ENCODE results near the gene FEZ2.
"Not testable (repeated sequence)": the region's sequence is repeated elsewhere in the genome, so short reads cannot be mapped to it uniquely, and the experiment has no call there.

The FEZ2 gene

DNA sequence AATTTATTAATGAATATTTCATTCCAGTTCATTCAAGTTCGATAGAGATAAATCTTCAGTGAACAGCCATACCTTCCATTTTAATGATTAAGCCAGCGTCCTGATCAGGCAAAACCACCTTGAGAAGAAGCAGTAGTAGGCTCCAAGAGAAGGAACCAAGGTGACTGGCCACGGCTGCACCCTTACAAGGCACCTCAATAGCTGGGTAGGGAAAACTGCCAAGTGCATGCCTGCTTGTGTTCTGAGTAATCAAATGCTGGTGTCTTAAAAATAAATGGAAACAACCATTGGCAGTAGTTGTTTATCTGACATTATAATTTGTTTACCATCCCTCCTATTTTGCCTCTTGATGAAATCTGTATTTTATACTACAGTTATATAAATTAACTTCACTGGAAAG lies 10.0 kb upstream of the FEZ2 start:
- TF ChIP-seq, protein P1, sequence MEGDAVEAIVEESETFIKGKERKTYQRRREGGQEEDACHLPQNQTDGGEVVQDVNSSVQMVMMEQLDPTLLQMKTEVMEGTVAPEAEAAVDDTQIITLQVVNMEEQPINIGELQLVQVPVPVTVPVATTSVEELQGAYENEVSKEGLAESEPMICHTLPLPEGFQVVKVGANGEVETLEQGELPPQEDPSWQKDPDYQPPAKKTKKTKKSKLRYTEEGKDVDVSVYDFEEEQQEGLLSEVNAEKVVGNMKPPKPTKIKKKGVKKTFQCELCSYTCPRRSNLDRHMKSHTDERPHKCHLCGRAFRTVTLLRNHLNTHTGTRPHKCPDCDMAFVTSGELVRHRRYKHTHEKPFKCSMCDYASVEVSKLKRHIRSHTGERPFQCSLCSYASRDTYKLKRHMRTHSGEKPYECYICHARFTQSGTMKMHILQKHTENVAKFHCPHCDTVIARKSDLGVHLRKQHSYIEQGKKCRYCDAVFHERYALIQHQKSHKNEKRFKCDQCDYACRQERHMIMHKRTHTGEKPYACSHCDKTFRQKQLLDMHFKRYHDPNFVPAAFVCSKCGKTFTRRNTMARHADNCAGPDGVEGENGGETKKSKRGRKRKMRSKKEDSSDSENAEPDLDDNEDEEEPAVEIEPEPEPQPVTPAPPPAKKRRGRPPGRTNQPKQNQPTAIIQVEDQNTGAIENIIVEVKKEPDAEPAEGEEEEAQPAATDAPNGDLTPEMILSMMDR (IDR thresholded peaks at IDR 0.05; ENCODE audit: low read depth, low read length, missing control alignments): no peak
- DNase-seq (ENCODE audit: low read depth): no peak
- H3K4me3 ChIP-seq (ENCODE audit: low read depth, low read length): no peak overlapping the region

DNA sequence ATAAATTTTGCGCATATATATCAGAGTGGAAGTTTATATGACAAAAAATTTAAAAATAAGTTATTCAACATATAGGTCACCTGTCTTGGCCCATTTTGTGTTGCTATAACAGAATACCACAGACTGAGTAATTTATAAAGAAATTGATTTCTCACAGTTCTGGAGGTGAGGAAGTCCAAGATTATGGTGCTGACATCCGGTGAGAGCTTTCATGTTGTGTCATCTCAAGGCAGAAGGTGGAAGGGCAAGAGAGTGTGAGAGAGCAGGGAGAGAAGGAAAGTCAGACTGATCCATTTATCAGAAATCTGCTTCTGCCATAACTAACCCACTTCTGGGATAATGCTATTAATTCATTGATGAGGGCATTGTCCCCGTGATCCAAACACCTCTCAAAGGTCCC lies 9.0 kb upstream of the FEZ2 start:
- no peak for DNase-seq (ENCODE audit: low read depth)
- no peak overlapping the region for H3K4me3 ChIP-seq (ENCODE audit: low read depth, low read length)
- TF ChIP-seq, protein P1 (IDR thresholded peaks at IDR 0.05; ENCODE audit: low read depth, low read length, missing control alignments): no peak

DNA sequence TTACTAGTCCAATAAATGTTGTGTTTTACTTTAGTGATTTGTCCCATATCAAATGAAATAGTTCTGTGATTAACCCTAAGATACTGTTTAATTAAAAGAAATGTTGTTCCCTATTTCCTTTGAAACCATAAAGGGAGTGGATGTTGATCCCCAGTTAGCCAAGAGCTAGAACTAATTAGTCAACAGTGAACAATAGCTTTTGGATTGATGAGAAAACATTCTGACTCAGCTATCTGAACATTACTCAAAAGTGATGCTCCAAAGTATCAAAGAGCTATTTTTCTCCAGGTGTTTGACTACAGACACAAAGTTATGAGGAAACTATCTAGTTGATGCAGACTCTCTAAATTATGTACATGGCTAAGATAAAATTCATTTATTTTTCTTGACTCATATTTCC lies 7.3 kb upstream of the FEZ2 start:
- TF ChIP-seq, protein P1 (IDR thresholded peaks at IDR 0.05; ENCODE audit: low read depth, low read length, missing control alignments): no peak
- no peak for DNase-seq (ENCODE audit: low read depth)

DNA sequence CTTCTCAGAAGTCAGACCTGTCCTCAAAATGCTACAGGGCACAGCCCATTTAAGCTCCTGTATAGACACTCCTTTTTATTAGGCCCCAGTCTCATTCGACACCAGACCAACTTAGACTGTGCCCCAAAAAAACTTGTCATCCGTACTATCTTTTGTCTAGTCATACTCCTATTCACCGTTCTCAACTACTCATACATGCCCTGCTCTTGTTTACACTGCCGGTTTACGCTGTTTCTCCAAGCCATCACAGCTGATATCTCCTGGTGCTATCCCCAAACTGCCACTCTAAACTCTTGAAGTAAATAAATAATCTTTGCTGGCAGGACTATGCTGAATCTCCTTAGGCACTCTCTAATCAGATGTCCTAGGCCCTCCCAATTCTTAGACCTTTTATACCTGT lies 5.7 kb upstream of the FEZ2 start:
- DNase-seq (ENCODE audit: low read depth); H3K4me3 ChIP-seq (ENCODE audit: low read depth, low read length): not testable (repeated sequence)

More for the DNA sequence above, 7.3 kb upstream of the FEZ2 start:
- no peak overlapping the region for H3K4me3 ChIP-seq (ENCODE audit: low read depth, low read length)

DNA sequence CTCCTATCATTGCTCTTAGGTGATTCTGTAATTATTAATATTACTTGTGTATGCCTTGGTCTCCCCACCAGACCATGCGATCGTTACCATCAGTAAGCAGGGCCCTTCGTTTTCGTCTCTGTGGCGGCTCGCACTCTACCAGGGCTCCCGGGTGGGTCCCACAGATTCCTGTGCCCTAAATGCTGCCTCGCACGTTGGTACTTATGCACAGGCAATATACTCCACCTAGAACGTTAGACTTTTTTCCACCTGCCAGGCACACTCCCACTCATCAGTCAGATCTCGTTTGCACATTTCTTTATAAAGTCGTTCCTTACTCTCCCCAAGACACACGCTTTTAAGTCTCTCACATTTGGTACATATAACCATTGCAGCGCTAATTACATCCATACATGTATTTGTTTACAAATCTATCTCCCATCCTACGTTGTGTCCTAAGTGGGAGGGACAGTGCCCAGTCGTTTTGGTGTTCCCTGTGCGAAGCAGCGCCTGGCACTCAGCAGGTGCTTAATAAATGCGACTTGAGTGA lies 901 bp downstream of the FEZ2 start:
- peak overlapping the region; percentile 72 for H3K4me3 ChIP-seq (ENCODE audit: low read depth, low read length)
- TF ChIP-seq, protein P1 (IDR thresholded peaks at IDR 0.05; ENCODE audit: low read depth, low read length, missing control alignments): no peak
- DNase-seq (ENCODE audit: low read depth): no peak

DNA sequence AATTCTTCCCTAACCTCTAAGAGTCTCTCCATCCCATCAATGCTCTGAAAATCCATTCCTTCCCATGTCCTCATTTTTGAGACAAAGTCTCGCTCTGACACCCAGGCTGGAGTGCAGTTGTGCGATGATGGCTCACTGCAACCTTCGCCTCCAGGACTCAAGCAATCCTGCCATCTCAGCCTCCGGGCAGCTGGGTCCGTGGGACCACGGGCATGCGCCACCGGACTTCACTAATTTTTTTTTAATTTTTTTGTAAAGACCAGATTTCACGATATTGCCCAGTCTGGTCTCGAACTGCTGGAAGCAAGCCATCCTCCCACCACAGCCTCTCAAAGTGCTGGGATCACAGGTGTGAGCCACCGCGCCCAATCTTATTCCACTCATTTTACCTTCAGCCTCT lies 1.6 kb downstream of the FEZ2 start:
- peak overlapping the region; percentile 72; the same call in 1 of the 2 replicates for H3K4me3 ChIP-seq (ENCODE audit: low read depth, low read length)
- DNase-seq (ENCODE audit: low read depth): no peak
- TF ChIP-seq, protein P1 (IDR thresholded peaks at IDR 0.05; ENCODE audit: low read depth, low read length, missing control alignments): no peak

DNA sequence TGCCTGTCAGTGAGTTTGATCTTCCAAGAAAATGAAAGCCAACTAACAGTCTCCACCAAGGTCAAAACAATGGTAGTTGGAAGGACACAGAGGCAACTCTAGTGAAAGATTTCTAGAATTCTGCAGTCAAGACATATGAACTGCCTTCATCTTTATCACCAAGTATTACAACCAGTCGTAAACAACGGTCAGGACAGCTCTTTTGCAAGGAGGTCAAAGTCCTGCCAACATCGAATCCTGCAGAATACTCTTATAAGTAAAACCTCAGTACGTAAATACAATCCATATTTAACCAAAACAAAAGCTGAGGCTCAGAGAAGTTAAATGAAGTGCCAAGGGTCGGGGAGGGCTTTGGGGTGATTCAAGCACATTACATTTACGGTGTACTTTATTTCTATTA lies 3.1 kb downstream of the FEZ2 start:
- no peak for DNase-seq (ENCODE audit: low read depth)
- H3K4me3 ChIP-seq (ENCODE audit: low read depth, low read length): no peak overlapping the region
- TF ChIP-seq, protein P1 (IDR thresholded peaks at IDR 0.05; ENCODE audit: low read depth, low read length, missing control alignments): no peak

All from GM12864 (cell line).